Measurements from ENCODE around the gene STARD7. TPM values are rescaled to one million over a fixed set of nuclear protein-coding genes. Genes with fewer than 3 reads are reported as not detected.
A peak's percentile ranks its signal among the peaks of the same experiment; 100 is the strongest.

The STARD7 gene
- total RNA-seq, 3 donors from 2014 or later: 241 to 281 (median 267) TPM

DNA sequence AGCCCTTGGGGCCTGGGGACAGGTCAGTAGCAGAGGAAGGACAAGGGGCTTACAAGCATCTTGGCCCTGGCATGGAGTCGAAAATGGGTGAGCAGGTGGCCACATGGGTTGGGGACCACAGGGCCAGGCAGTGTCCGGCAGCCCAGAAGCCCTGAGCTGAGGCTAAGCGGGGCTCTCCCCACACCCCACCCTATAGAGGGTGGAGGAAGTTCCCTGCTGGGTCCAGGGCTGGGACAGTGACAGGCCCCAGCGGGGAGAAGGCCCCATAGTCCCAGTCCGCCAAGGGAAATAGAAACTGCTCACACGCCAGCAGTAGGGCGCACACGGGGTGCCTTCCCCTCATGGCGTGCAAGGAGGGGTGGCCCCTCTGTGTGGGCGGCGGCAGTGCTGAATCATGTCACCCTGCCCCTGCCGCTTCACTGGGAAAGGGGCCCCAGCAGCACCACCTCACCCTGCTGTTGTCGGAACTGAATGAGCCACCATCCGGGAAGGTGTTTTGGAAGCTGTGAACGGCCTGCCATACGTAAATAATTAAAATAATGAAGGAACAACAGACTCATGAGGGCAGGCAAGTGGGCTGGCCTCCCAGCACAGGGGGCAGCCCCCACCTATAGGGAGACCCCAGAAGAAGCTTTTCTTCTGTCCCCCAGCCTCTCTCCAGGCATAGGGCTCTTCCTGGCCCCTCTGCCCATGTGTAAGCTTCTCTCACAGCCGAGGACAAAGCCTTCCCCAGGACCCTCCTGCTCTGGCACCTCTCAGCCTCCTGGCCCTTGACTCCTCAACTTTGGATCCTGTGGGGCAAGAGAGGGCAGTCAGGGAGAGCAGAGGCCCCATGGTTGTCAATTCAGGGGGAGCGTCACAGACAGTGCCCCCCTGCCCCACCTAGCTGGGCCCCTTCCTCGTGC lies 50.7 kb downstream of the STARD7 start:
- H3K4me3 Mint-ChIP-seq: peak overlapping the region; percentile 74
- H3K9me3 Mint-ChIP-seq: peaks cover 6% of the 10 kb centered on the region
- H3K4me1 Mint-ChIP-seq (ENCODE audit: low read depth): peaks cover 76% of the 10 kb centered on the region
- ATAC-seq: peak; percentile 78 to 79
- DNase-seq: peak; percentile 94
- no peaks in the 10 kb centered on the region for H3K36me3 Mint-ChIP-seq (ENCODE audit: insufficient read depth)
- no peaks in the 10 kb centered on the region for H3K27me3 Mint-ChIP-seq (ENCODE audit: low read depth)

DNA sequence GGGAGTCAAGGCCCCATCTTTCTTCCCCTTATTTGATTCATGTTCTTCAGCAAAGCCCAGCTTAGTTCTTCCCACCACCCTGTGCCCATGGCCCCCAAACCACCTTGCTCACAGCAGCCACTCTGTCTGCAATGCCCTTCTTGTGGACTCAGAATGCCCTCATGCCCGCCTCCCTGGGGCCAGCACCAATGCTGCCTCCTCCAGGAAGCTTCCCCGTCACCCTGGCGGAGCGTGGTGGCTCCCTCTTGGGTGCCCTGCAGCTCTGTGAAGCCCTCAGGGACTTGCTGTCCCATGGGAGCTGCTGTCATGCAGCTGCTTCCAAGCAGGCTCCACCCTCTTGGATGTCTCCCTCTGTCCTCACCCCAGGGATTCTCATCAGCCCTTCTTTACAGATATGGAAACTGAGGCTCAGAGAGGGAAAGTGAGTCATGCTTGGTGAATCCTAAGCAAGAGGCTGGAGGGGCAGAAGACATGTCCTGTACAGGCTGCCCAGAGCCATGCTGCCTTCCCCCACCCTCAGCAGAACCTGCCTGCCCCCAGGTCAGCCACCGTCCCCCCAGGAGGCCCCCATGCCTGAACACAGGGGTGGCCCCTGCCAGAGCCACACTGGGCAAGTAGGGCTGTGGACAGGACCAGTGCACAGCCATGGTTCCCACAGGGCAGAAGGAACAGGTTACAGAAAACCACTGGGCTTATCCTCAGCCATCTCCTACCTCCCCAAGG lies 51.5 kb downstream of the STARD7 start:
- ATAC-seq (peak; percentile 2), DNase-seq (no peak)
- no peaks in the 10 kb centered on the region for H3K27me3 Mint-ChIP-seq (ENCODE audit: low read depth)

DNA sequence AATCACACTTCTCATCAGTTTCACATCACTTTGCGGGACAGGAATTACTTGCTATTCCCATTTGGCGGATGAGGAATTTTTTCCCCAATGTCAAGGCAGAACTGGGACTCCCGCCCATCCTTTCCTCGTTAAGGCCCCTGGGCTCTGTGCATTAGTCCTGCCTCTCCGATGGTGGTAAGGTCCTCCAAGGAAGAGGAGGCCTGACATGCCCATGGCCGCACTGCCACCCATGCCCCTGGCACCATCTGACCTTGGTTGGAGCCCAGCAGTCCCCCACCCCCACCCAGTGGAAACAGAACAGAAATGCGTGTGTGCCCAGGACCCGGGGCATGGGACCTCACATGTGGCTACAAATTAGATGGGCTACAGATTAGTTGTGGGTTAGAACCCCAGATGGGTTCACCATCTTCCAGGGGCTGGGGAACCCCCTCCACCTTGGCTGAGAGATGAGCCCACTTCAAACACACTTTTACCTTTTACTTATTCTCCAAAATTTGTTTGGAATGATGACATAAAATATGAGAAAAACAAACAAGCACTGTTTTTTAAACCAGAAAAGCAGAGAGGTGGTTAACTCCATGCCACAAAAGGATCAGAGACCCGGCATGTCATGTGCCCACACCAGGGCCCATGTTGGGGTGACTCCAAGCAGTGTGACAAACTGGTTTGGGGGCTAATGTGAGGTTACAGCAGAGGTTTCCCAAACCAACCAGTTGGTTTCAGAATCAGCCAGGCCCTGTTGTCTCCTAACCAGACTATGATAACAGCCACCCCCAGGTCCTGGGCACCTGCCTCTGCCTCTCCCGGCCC lies 52.4 kb downstream of the STARD7 start:
- Mint-ChIP-seq H3K36me3 (ENCODE audit: insufficient read depth) (no peaks in the 10 kb centered on the region), H3K4me3 (peak overlapping the region; percentile 74), H3K27me3 (ENCODE audit: low read depth) (no peaks in the 10 kb centered on the region), H3K9me3 (peaks cover 6% of the 10 kb centered on the region), H3K4me1 (ENCODE audit: low read depth) (peaks cover 73% of the 10 kb centered on the region)
- ATAC-seq (peak; percentile 54 to 55), DNase-seq (no peak)

More for the DNA sequence above, 51.5 kb downstream of the STARD7 start:
- no peaks in the 10 kb centered on the region for H3K36me3 Mint-ChIP-seq (ENCODE audit: insufficient read depth)
- H3K4me3 Mint-ChIP-seq: peak overlapping the region; percentile 74
- H3K4me1 Mint-ChIP-seq (ENCODE audit: low read depth): peaks cover 74% of the 10 kb centered on the region
- H3K9me3 Mint-ChIP-seq: peaks cover 6% of the 10 kb centered on the region

DNA sequence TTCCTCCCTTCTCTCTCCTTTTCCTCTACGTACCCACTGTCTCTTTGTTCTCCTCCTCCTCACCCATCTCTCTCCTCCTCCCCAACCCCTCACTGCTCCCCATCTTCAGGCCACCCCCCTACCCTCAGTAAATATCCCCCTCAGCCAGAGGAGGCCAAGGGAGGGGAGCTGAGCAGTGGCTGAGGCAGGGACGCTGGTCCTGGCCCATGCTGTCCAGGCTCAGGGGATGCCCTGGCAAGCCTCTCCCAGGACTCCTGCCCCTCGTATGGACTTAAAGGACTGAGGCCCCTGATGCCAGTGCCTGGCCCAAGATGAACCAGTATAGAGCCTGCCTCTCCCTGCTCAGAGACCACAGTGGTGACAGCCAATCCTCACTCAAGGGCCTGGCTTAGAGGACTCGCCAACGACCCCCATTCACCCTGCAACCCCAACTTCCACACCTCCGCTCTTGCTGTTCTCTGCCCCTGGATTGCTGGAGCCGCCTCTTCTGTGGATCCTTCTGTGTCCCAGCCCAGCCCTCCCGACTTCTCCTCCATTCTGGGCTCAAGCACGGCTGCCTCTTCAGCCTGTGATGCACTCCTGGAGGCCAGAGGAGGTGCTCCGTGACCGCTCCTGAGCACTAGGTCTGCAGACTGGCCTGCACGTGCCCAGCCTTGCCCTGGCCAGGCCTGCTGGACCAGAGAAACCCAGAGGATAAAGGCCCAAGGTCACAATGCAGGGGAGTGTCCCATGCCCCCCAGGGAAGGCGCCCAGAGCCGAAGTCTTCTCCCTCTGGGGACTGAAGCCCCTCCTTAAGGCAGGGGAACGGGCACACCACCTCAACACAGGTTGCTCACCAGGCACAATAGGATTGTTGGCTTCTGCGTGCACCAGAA lies 53.9 kb downstream of the STARD7 start:
- peaks cover 75% of the 10 kb centered on the region for H3K4me1 Mint-ChIP-seq (ENCODE audit: low read depth)
- no peaks in the 10 kb centered on the region for H3K27me3 Mint-ChIP-seq (ENCODE audit: low read depth)
- ATAC-seq: no peak
- no peaks in the 10 kb centered on the region for H3K36me3 Mint-ChIP-seq (ENCODE audit: insufficient read depth)
- no peaks in the 10 kb centered on the region for H3K9me3 Mint-ChIP-seq
- H3K4me3 Mint-ChIP-seq: no peak overlapping the region
- DNase-seq: no peak

DNA sequence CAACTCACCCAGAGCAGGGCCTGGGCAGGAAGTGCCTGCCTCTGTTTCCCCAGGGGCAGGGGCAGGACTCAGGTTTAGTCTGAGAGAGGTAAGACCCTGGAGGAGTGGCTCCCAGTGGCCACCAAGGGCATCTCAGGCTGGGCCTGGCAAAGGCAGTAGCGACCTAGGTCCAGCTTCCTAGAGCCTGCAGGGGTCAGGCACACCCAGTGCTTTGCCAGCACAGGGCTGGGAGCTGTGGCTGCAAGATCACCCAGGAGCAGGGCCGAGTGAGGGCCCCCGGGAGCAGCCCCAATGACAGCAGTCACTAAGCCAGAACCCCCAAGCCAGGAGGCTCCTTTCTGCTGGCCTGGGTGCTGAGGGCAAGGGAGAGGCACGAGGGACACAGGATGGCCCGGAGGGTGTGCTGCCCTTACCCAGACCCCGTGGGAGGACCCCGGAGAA lies 54.6 kb downstream of the STARD7 start:
- no peak for DNase-seq

DNA sequence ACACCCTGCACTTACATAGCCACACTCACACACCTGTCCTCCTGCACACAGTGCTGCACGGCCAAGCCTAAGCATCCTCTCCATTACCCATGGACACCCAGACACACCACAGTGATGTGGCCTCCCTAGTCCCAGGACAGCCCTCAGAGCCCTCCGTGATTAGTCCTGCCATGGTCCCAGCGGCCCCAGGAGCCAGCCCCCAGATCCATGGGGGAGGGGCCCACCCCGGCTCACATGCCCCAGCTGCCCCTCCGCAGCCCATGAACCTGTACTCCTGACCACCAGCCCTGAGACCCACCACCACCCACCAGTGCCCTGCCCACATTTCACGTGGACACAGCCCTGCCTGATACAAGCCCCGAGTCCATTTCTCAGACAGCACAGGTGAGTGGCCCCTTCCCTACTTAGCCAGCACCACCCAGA lies 55.3 kb downstream of the STARD7 start:
- ATAC-seq (no peak), DNase-seq (no peak)
- no peaks in the 10 kb centered on the region for H3K9me3 Mint-ChIP-seq
- H3K4me3 Mint-ChIP-seq: no peak overlapping the region
- no peaks in the 10 kb centered on the region for H3K36me3 Mint-ChIP-seq (ENCODE audit: insufficient read depth)
- H3K27me3 Mint-ChIP-seq (ENCODE audit: low read depth): no peaks in the 10 kb centered on the region
- peaks cover 75% of the 10 kb centered on the region for H3K4me1 Mint-ChIP-seq (ENCODE audit: low read depth)

More for the DNA sequence above, 54.6 kb downstream of the STARD7 start:
- Mint-ChIP-seq H3K9me3 (no peaks in the 10 kb centered on the region), H3K4me3 (no peak overlapping the region), H3K36me3 (ENCODE audit: insufficient read depth) (no peaks in the 10 kb centered on the region), H3K4me1 (ENCODE audit: low read depth) (peaks cover 74% of the 10 kb centered on the region), H3K27me3 (ENCODE audit: low read depth) (no peaks in the 10 kb centered on the region)
- no peak for ATAC-seq

DNA sequence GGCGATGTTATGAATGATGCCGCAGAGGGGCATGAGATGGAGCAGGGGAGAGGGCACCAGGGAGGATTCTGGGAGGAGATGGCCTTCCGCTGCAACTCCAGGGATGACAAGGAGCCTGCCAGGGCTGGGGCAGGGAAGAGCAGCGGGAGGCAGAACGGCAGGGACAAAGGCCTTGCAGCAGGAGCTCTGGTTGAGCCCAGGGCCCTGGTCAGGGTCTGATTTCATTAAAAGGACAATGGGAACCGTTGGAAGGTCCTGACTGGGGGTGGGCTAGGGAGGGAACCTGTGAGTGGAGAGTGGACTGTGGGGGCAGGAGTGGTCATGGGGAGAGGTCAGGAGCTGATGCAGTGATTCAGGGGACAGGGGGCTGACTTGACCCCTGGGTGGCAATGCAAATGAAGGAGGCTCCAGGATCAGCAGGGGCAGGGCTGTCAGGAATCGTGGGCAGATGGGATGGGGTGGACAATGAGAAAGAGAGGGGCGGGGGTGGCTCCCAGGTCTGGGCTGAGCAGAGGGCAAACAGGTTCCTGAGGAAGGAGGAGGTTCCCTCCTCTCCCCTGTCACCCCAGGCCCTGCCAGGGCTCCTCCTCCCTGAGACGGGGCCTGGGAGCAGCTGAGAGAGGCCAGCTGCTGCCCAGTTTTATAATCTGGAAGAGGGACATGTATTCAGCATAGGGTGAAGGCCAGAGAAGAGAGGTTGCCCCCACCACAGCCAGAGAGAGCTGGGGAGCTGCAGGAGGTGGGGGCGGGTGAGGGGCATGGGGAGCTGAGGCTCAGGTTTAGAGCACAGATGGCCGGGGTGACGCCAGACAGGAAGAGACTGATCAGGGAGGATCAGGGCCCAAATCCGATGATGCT lies 56.1 kb downstream of the STARD7 start:
- Mint-ChIP-seq H3K4me1 (ENCODE audit: low read depth) (peaks cover 75% of the 10 kb centered on the region), H3K9me3 (no peaks in the 10 kb centered on the region), H3K36me3 (ENCODE audit: insufficient read depth) (no peaks in the 10 kb centered on the region), H3K4me3 (no peak overlapping the region), H3K27me3 (ENCODE audit: low read depth) (no peaks in the 10 kb centered on the region)
- no peak for ATAC-seq
- DNase-seq: no peak

DNA sequence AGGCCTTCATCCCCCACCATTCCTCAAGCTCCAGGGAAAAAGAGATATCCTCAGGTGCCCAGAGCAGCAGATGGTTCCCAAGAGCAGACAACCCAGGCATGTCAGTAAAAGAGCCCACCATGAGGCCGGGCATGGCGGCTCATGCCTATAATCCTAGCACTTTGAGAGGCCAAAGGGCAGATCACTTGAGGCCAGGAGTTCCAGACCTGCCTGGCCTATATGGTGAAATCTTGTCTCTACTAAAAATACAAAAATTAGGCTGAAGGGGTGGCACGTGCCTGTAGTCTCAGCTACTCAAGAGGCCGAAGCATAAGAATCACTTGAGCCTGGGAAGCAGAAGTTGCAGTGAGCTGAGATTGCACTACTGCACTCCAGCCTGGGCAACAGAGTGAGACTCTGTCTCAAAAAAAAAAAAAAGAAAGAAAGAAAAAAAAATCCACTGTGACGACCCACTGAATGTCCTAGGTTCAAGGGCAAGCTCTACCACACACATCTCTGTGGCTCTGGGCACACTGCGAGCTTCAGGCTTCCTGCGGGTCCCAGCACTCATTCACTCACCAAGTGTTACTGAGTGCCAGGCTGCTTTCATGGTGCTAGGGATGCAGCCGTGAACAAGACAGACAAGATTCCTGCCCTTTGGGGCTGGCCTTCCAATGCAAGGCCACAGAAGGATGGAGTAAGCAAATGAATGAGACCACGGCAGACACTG lies 56.9 kb downstream of the STARD7 start:
- H3K36me3 Mint-ChIP-seq (ENCODE audit: insufficient read depth): no peaks in the 10 kb centered on the region
- H3K4me1 Mint-ChIP-seq (ENCODE audit: low read depth): peaks cover 75% of the 10 kb centered on the region
- ATAC-seq (no peak), DNase-seq (no peak)
- no peak overlapping the region for H3K4me3 Mint-ChIP-seq
- no peaks in the 10 kb centered on the region for H3K9me3 Mint-ChIP-seq
- no peaks in the 10 kb centered on the region for H3K27me3 Mint-ChIP-seq (ENCODE audit: low read depth)

DNA sequence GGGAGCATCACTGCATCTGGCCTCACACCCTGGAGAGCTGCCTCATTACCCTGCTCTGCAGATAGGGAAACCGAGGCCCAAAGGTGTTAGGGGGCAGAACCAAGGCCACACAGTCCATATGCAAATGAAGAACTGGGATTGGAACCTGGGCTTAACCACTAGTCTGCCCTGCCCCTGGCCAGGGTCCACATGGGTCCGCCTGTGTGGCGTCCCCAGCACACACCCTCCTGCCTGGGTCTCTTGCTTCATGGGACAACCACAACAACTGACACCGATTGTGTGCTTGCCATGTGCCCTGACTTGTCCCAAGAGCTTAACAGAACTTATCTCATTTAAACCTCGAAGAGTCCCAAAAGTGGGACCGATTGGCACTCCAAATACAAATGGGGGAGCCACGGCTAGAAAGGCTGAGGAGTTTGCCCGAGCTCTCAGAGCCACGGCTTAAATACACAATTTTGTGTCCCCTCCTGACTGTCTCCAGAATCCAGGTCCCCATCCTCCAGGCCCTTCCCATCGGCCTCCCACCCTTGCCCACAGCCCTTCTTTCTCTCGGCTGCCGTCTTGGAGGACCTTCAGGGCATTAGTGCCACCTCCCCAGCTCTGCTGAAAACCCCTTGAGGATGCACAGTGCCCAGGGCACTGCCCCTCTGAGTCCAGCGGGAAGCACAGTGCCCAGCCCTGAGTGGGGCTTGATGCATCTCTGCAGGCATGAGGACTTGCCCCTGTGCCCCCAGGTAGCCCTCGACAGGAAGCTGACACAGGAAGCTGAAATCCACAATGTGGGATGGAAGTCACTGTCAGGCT lies 57.6 kb downstream of the STARD7 start:
- Mint-ChIP-seq H3K4me3 (no peak overlapping the region), H3K9me3 (no peaks in the 10 kb centered on the region), H3K27me3 (ENCODE audit: low read depth) (no peaks in the 10 kb centered on the region), H3K36me3 (ENCODE audit: insufficient read depth) (no peaks in the 10 kb centered on the region), H3K4me1 (ENCODE audit: low read depth) (peaks cover 72% of the 10 kb centered on the region)
- ATAC-seq: no peak
- DNase-seq: no peak

DNA sequence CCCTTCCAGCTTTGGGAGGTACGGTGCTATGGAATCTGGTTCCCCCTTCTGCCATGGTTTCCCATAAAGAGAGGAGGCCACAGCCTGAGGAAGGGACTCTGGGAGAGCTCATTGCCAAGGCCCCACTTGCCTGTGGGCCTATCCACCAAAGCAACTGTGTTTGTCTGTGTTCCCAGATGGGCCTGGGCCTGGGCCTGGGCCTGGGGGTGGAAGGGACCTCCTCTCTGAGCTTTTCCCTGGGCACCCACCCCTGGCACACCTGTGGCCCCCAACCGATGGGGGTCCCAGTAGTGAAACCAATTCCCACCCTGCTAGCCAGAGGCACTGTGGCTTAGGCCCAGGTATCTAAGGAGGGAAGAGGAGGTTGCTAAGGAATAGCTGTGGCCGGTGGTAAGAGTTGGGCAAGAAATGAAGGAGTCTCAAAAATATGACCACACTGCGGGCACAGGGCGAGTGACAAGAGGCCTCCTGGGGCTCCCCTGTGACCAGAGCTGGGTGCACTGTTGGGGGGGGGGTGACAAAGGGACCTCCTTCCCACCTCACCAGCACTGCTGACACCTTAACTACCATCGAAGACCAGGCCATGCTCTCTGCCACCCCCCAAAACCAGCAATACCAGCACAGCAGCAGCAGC lies 58.5 kb downstream of the STARD7 start:
- no peaks in the 10 kb centered on the region for H3K36me3 Mint-ChIP-seq (ENCODE audit: insufficient read depth)
- DNase-seq (no peak), ATAC-seq (no peak)
- H3K4me3 Mint-ChIP-seq: no peak overlapping the region
- no peaks in the 10 kb centered on the region for H3K9me3 Mint-ChIP-seq
- H3K4me1 Mint-ChIP-seq (ENCODE audit: low read depth): peaks cover 71% of the 10 kb centered on the region
- H3K27me3 Mint-ChIP-seq (ENCODE audit: low read depth): no peaks in the 10 kb centered on the region

DNA sequence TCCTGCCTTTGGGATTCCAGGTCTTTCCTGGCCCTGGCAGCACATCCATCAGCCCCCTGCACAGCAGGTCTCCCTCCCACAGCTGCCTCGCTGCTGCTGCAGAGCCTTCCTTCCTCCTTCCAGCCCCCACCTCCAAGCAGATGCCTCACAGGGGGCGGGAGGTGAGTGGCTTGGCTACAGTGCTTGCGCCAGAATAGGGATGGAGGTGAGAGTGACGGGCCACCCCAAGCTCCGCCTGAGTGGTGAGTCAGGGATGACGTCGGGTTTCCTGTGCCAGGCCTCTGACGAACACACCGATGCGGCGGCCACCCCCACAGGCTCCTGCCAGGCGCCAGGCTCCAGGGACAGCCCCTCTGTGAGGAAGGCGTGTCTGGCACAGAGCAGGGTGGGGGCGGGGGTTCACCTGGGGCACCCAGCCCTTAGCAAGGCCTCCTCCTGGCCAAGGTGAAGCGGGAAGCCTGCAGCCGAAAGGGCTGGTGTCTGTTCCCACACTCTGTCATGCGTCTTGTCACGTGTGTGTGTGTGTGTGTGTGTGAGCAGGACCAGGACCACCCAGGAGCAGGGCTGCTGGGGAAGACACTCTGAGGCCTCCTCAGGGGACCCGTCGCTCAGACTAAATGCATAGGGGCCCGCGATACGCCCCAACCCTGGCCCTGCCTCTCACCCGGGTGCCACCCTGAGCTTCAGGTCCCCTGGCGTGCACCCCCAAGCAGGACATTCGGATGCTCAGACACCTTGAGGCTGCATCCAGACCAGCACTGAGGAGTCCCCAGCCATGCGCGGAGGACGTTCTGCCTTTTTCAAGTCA lies 60.0 kb downstream of the STARD7 start:
- H3K36me3 Mint-ChIP-seq (ENCODE audit: insufficient read depth): peaks cover 11% of the 10 kb centered on the region
- ATAC-seq (peak; percentile 56 to 58), DNase-seq (peak; percentile 98)
- no peaks in the 10 kb centered on the region for H3K27me3 Mint-ChIP-seq (ENCODE audit: low read depth)
- H3K9me3 Mint-ChIP-seq: no peaks in the 10 kb centered on the region
- H3K4me3 Mint-ChIP-seq: peak overlapping the region; percentile 80
- H3K4me1 Mint-ChIP-seq (ENCODE audit: low read depth): peaks cover 69% of the 10 kb centered on the region
